ENCODE data around the gene PDLIM5. TPM values are rescaled to one million over a fixed set of nuclear protein-coding genes. Genes with fewer than 3 reads are reported as not detected.
A peak's percentile ranks its signal among the peaks of the same experiment; 100 is the strongest.

Gene PDLIM5
- total and polyA plus RNA-seq, 7 donors = 215 to 840 (median 480) TPM

DNA sequence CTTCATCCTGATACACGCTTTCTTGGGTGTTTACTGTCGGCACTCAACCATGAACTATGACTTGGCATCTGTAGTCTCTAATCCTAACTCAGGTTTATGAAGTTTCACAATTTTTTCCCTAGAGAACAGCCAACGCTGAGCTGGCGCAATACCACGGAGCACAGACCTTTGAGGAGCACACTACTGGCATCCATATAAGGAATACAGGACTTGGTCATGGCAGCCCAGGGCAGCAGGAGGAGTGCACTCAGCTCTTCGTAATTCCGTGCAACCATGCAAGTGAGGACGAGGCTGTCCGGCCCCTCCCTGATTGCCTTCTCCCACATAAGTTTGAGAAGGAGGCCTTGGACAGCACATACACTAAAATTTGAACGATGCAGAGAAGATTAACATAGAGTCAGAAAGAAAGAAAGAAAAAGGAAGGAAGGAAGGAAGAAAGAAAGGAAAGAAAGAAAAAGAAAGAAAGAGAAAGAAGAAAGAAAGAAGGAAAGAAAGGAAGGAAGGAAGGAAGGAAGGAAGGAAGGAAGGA is 41.0 kb upstream of the PDLIM5 start:
- ATAC-seq (peak; percentile 76 to 90 (median 80)), DNase-seq (peak; percentile 79 to 89)
- 19 to 38% (median 28%) methylated on average over 10 of the region's 10 CpGs for WGBS, 3 donors
- Histone ChIP-seq H3K9me3 (no peaks in the 10 kb centered on the region), H3K27ac (peak overlapping the region; percentile 90), H3K36me3 (ENCODE audit: insufficient read depth in 1 of 2, low read depth in 1 of 2) (no peaks in the 10 kb centered on the region), H3K4me1 (peaks cover 38% of the 10 kb centered on the region), H3K27me3 (ENCODE audit: insufficient read depth in 3 of 3, low read length in 2 of 3) (no peaks in the 10 kb centered on the region), H3K4me3 (peak overlapping the region; percentile 41)
- intact Hi-C loops (cut with DNase I) = loop anchor here (1.0 to 2.0 kb wide), 2 partner anchors 42 kb away; no protein-coding TSS in a partner anchor
- TF ChIP-seq, protein P1, sequence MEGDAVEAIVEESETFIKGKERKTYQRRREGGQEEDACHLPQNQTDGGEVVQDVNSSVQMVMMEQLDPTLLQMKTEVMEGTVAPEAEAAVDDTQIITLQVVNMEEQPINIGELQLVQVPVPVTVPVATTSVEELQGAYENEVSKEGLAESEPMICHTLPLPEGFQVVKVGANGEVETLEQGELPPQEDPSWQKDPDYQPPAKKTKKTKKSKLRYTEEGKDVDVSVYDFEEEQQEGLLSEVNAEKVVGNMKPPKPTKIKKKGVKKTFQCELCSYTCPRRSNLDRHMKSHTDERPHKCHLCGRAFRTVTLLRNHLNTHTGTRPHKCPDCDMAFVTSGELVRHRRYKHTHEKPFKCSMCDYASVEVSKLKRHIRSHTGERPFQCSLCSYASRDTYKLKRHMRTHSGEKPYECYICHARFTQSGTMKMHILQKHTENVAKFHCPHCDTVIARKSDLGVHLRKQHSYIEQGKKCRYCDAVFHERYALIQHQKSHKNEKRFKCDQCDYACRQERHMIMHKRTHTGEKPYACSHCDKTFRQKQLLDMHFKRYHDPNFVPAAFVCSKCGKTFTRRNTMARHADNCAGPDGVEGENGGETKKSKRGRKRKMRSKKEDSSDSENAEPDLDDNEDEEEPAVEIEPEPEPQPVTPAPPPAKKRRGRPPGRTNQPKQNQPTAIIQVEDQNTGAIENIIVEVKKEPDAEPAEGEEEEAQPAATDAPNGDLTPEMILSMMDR (IDR thresholded peaks at IDR 0.05) = no peak

DNA sequence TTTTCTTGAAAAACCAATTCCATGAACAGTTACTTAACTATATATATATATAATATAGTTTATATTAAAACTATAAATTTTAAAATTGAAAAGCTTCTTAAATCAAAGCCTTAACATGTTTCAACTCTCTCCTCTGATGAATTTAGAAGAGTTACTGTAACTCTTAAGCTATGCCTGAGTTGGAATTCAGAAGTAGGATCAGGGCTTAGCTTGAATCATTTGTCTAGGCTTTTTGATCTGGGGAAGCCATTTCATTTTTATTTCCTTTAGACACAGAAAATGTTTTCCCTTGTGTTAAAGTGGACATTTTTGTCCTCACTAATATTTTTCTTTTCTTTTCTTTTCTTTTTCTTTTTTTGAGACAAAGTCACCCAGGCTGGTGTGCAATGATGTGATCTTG is 40.4 kb upstream of the PDLIM5 start:
- Histone ChIP-seq H3K9me3 (no peaks in the 10 kb centered on the region), H3K27ac (peak overlapping the region; percentile 90), H3K4me1 (peaks cover 38% of the 10 kb centered on the region), H3K27me3 (ENCODE audit: insufficient read depth in 3 of 3, low read length in 2 of 3) (no peaks in the 10 kb centered on the region), H3K36me3 (ENCODE audit: insufficient read depth in 1 of 2, low read depth in 1 of 2) (no peaks in the 10 kb centered on the region), H3K4me3 (peak overlapping the region; percentile 41)
- TF ChIP-seq, protein P1 (IDR thresholded peaks at IDR 0.05) = no peak
- intact Hi-C loops (cut with DNase I) = loop anchor here in 1 of 2 donors (2.0 kb wide), 1 partner anchor 42 kb away; no protein-coding TSS in a partner anchor
- DNase-seq (no peak), ATAC-seq (no peak)

DNA sequence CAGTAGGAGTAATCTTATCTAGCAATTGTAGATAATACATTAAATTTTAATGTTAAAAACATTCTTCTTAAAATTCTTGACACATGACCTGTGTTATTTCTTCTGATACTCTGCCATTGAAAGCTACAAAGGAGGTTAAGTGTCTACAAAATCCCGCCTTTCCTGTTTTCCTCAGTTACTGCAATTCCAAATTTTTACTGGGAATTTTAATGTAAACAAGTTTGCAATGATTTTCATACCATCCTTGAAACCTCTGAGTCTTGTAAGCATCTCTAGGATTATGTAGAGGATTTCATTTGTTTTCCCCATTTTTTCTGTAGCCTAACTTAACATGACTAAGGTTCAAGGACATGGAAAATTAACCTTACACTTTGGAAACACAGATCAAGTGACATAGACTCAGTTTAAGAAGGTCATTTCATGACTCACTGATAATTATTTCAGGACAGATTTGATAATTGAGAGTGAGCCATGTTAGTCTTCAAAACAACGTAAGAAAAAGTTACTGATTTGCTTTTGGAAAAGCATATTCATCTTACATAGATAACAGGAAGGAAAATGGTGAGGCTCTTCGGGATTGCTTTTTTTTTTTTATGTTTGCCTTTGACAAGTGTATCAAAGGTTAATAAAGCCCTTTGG is 39.6 kb upstream of the PDLIM5 start:
- H3K36me3 ChIP-seq (ENCODE audit: insufficient read depth in 1 of 2, low read depth in 1 of 2) = no peaks in the 10 kb centered on the region
- peaks cover 38% of the 10 kb centered on the region for H3K4me1 ChIP-seq
- 37 to 46% (median 39%) methylated on average over 3 of the region's 3 CpGs for WGBS, 3 donors
- peak overlapping the region; percentile 51 for H3K4me3 ChIP-seq
- TF ChIP-seq, protein P1 (IDR thresholded peaks at IDR 0.05) = no peak
- no peak for ATAC-seq
- H3K9me3 ChIP-seq = peaks cover 4% of the 10 kb centered on the region
- no peak for DNase-seq
- intact Hi-C loops (cut with DNase I) = no loop called here
- no peaks in the 10 kb centered on the region for H3K27me3 ChIP-seq (ENCODE audit: insufficient read depth in 3 of 3, low read length in 2 of 3)
- peak overlapping the region; percentile 90 for H3K27ac ChIP-seq

DNA sequence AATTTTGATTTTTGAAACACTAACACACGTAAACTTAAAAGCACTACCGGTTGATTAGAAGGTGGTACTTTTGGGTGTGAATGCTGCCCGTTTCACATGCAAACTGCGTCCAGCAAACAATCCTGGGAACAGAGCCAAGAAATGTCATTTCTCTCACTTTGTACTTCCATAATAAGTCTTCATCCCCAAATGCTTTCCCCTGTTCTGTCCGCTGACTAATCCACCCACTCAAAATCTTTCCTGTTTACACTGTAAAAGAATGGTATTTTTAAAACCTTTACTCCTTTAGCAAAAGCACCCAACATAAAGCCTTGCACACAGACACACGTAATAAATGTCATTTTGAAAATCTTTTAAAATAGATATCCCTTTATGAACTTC is 39.1 kb upstream of the PDLIM5 start:
- 2 to 9% (median 5%) methylated on average over 6 of the region's 6 CpGs for WGBS, 3 donors
- ATAC-seq = no peak
- intact Hi-C loops (cut with DNase I) = no loop called here

More for the DNA sequence above, 39.1 kb upstream of the PDLIM5 start:
- Histone ChIP-seq H3K36me3 (ENCODE audit: insufficient read depth in 1 of 2, low read depth in 1 of 2) (no peaks in the 10 kb centered on the region), H3K4me3 (peak overlapping the region; percentile 51), H3K27me3 (ENCODE audit: insufficient read depth in 3 of 3, low read length in 2 of 3) (no peaks in the 10 kb centered on the region), H3K9me3 (peaks cover 4% of the 10 kb centered on the region), H3K27ac (peak overlapping the region; percentile 90), H3K4me1 (peaks cover 38% of the 10 kb centered on the region)
- no peak for DNase-seq
- TF ChIP-seq, protein P1 (IDR thresholded peaks at IDR 0.05) = no peak
